Keratinocyte (primary cell): ENCODE data around the gene AARS2. TPM values are rescaled to one million over a fixed set of nuclear protein-coding genes. Genes with fewer than 3 reads are reported as not detected.

ENCODE experiments used
- DNase-seq: peaks from one replicate; pipeline ENCODE4 v3.0.0-alpha.2; 2011; ENCODE audit warnings: low read depth, missing footprints, low spot score
- FAIRE-seq: peaks from 2 replicates; lab custom pipeline; 2011; peaks lifted over from hg19 to GRCh38; lab: Jason Lieb, UNC
- H2AFZ ChIP-seq: 2 replicates; pipeline ENCODE4 v1.6.0; 2012; ENCODE audit warnings: low read length, control low read depth, inconsistent platforms; ENCODE audit not compliant: control insufficient read depth
- H3K27ac ChIP-seq: 2 replicates; pipeline ENCODE4 v1.5.1; 2011; ENCODE audit warnings: low read length; ENCODE audit not compliant: control insufficient read depth, insufficient read depth
- H3K27me3 ChIP-seq: 3 replicates; pipeline ENCODE4 v1.6.0; 2011; ENCODE audit warnings: low read length; ENCODE audit not compliant: control insufficient read depth, insufficient read depth; ENCODE audit errors: extremely low read depth
- H3K36me3 ChIP-seq, 2 experiments: 2 replicates in 1 of 2; 3 replicates in 1 of 2; pipeline ENCODE4 v1.5.1; 2011; ENCODE audit warnings: low read length in 2 of 2, mild to moderate bottlenecking in 1 of 2; ENCODE audit not compliant: control insufficient read depth in 2 of 2, insufficient read depth in 2 of 2; ENCODE audit errors: extremely low read depth in 1 of 2
- H3K4me1 ChIP-seq: 3 replicates; pipeline ENCODE4 v1.5.1; 2011; ENCODE audit warnings: low read length; ENCODE audit not compliant: control insufficient read depth, insufficient read depth; ENCODE audit errors: extremely low read depth
- H3K4me2 ChIP-seq: 3 replicates; pipeline ENCODE4 v1.6.0; 2011; ENCODE audit warnings: low read depth, low read length; ENCODE audit not compliant: control insufficient read depth, insufficient read depth; ENCODE audit errors: extremely low read depth
- H3K4me3 ChIP-seq, 3 experiments: fragments of 200-600 bp in 1 of 3; sonication (generic) in 1 of 3; 2 replicates in 2 of 3; 3 replicates in 1 of 3; pipeline ENCODE4 v1.5.1; 2011 to 2016; ENCODE audit warnings: low read length in 3 of 3, mild to moderate bottlenecking in 3 of 3, control low read depth in 2 of 3, inconsistent platforms in 1 of 3, low read depth in 1 of 3, mixed read lengths in 1 of 3, mixed run types in 1 of 3, moderate library complexity in 1 of 3; ENCODE audit not compliant: control insufficient read depth in 2 of 3, insufficient read depth in 2 of 3; ENCODE audit errors: extremely low read depth in 1 of 3
- H3K79me2 ChIP-seq: 2 replicates; pipeline ENCODE4 v1.6.0; 2012; ENCODE audit warnings: low read length; ENCODE audit not compliant: control insufficient read depth, insufficient read depth
- H3K9ac ChIP-seq: 3 replicates; pipeline ENCODE4 v1.6.0; 2011; ENCODE audit warnings: low read length; ENCODE audit not compliant: control insufficient read depth, insufficient read depth; ENCODE audit errors: extremely low read depth
- H3K9me1 ChIP-seq: 3 replicates; pipeline ENCODE4 v1.6.0; 2011; ENCODE audit warnings: low read length; ENCODE audit not compliant: control insufficient read depth, insufficient read depth; ENCODE audit errors: extremely low read depth
- H3K9me3 ChIP-seq: 2 replicates; pipeline ENCODE4 v1.5.1; 2012; ENCODE audit warnings: low read depth, low read length; ENCODE audit not compliant: control insufficient read depth
- H4K20me1 ChIP-seq: 3 replicates; pipeline ENCODE4 v1.6.0; 2011; ENCODE audit warnings: low read length; ENCODE audit not compliant: control insufficient read depth, insufficient read depth; ENCODE audit errors: extremely low read depth
- EZH2 ChIP-seq: IDR thresholded peaks from one replicate; pipeline ENCODE4 v1.6.1; 2012; ENCODE audit warnings: inconsistent platforms, mild to moderate bottlenecking, low read length, moderate library complexity
- dilution Hi-C: fragments of 300-500 bp; cut with MboI; formaldehyde crosslinking; loops from one replicate; pipeline ENCODE4 v1.7.0; 2020; ENCODE audit warnings: low sequenced_read_pairs; ENCODE audit not compliant: extremely low pct_ligation_motif_present
- polyA plus RNA-seq, 5 experiments: library from polyadenylated mRNA; depleted of rRNA in 3 of 5; stranded (reverse) in 3 of 5; stranded (forward) in 1 of 5; unstranded in 1 of 5; fragments of >200 nt; gene quantifications; 1 replicate in 1 of 5; 2 replicates in 3 of 5; 3 replicates in 1 of 5; pipeline versions ENCODE4 v1.2.1 to v1.2.3, GENCODE V29; 2011 to 2012; ENCODE audit warnings: missing spikeins in 2 of 5, low read depth in 1 of 5, low replicate concordance in 1 of 5
- TF ChIP-seq, protein P1 (sequence below), 3 experiments: IDR thresholded peaks in 1 of 3; conservative IDR thresholded peaks in 1 of 3; optimal IDR thresholded peaks in 1 of 3; 2 replicates in 2 of 3; 3 replicates in 1 of 3; pipeline versions ENCODE3 to v1.5.1; 2011; ENCODE audit warnings: low read length in 3 of 3, mild to moderate bottlenecking in 3 of 3, moderate library complexity in 2 of 3, control low read depth in 1 of 3, inconsistent platforms in 1 of 3; ENCODE audit not compliant: insufficient read depth in 2 of 3; ENCODE audit errors: extremely low read depth in 1 of 3

The AARS2 gene
- polyA plus RNA-seq, 1 donor (not counting 4 experiments of a cell fraction or from before 2014, with no cell fraction given): 5.8 TPM

DNA sequence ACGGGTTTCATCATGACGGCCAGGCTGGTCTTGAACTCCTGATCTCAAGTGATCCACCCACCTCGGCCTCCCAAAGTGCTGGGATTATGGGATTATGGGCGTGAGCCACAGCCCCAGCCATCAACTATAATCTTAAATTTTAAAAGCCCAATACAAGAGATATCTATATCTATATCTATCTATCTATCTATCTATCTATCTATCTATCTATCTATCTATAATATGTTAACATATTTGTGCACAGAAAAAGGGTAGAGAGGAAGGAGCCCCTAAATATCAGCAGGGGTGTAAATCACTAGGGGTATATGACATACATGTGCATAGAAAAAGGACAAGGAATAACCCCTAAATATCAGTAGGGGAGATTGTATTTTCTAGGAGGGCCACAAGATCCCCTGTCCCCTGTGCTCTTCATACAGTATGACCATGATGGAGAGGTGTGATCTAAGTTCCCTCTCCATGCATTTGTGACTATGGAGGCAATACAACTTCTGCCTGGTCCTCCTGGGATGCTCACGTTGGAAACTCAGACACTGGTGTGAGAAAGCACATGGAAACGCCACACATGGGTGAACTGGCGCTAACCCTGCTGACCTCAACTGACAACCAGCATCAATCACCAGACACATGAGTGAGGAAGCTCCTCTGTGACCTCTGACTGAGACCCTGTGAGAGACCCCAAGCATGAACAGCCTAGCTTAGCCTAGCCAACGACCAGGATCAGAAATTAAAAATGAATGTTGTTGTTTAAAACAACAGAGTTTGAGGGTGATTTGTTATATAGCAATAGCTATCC is 28.1 kb upstream of the AARS2 start:
- no peaks in the 10 kb centered on the region for H4K20me1 ChIP-seq
- DNase-seq: no peak
- H3K27ac ChIP-seq: no peak overlapping the region
- H2AFZ ChIP-seq: no peak overlapping the region
- peaks cover 42% of the 10 kb centered on the region for H3K27me3 ChIP-seq
- no peaks in the 10 kb centered on the region for H3K4me1 ChIP-seq
- H3K36me3 ChIP-seq: no peaks in the 10 kb centered on the region
- H3K9me1 ChIP-seq: no peaks in the 10 kb centered on the region
- no peaks in the 10 kb centered on the region for H3K9me3 ChIP-seq
- H3K4me2 ChIP-seq: no peak overlapping the region
- no peak overlapping the region for H3K4me3 ChIP-seq
- FAIRE-seq: no peak
- TF ChIP-seq, protein P1, sequence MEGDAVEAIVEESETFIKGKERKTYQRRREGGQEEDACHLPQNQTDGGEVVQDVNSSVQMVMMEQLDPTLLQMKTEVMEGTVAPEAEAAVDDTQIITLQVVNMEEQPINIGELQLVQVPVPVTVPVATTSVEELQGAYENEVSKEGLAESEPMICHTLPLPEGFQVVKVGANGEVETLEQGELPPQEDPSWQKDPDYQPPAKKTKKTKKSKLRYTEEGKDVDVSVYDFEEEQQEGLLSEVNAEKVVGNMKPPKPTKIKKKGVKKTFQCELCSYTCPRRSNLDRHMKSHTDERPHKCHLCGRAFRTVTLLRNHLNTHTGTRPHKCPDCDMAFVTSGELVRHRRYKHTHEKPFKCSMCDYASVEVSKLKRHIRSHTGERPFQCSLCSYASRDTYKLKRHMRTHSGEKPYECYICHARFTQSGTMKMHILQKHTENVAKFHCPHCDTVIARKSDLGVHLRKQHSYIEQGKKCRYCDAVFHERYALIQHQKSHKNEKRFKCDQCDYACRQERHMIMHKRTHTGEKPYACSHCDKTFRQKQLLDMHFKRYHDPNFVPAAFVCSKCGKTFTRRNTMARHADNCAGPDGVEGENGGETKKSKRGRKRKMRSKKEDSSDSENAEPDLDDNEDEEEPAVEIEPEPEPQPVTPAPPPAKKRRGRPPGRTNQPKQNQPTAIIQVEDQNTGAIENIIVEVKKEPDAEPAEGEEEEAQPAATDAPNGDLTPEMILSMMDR (optimal IDR thresholded peaks at IDR 0.05 in 1 of 3, IDR thresholded peaks at IDR 0.05 in 1 of 3, conservative IDR thresholded peaks at IDR 0.05 in 1 of 3; ENCODE audit: extremely low read depth in 1 of 3, insufficient read depth in 2 of 3, low read length in 3 of 3): no peak
- no peak for TF ChIP-seq EZH2
- no peak overlapping the region for H3K9ac ChIP-seq
- H3K79me2 ChIP-seq: no peaks in the 10 kb centered on the region
- dilution Hi-C loops: no loop called here

DNA sequence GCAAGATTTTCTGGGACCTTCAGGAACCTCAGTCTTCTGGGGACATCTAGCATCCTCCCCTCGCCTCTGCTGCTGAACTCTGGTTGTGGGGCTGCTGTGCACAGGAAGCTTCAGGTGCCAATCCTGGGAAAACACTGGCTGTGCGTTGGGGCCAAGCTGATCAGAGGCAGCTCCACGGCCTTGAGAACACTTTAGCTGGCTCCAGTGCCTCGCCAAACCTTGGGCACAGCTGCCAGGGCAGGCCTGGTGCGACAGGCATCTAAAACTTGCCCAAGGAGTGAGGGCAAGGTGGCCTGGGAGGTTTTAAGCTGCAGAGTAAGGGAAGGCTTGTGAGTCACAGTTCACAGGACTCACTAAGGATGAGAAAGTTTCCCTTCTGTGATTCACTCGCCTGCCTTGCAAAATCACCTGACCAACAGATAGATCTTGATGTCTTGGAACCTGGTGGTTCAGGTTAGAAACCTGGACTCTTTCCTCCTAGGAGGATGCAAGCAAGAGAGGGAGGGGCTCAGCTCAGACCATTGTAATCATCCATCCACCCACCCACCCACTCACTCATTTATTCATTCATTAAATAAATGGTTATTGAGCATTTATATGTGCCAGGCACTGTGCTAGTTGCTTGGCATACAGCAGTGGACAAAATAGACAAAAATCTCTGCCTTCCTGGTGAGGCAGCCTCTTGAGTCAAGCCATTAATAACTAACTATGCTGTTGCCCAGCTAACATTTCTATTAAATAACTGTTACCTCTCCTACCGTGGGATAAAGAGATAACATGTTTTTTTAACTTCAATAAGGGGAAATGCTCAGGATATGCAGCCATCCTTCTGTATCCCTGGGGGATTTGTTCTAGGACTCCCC is 26.8 kb upstream of the AARS2 start:
- DNase-seq (peak; percentile 35), FAIRE-seq (peak; percentile 62)
- no peaks in the 10 kb centered on the region for H3K36me3 ChIP-seq
- H4K20me1 ChIP-seq: no peaks in the 10 kb centered on the region
- no peak overlapping the region for H2AFZ ChIP-seq
- H3K9me3 ChIP-seq: no peaks in the 10 kb centered on the region
- no peaks in the 10 kb centered on the region for H3K79me2 ChIP-seq
- H3K9me1 ChIP-seq: no peaks in the 10 kb centered on the region
- TF ChIP-seq, protein P1 (optimal IDR thresholded peaks at IDR 0.05 in 1 of 3, IDR thresholded peaks at IDR 0.05 in 1 of 3, conservative IDR thresholded peaks at IDR 0.05 in 1 of 3; ENCODE audit: extremely low read depth in 1 of 3, insufficient read depth in 2 of 3, low read length in 3 of 3): no peak
- TF ChIP-seq EZH2: no peak
- H3K4me2 ChIP-seq: no peak overlapping the region
- no peak overlapping the region for H3K9ac ChIP-seq
- dilution Hi-C loops: no loop called here
- no peaks in the 10 kb centered on the region for H3K4me1 ChIP-seq
- no peak overlapping the region for H3K27ac ChIP-seq
- H3K27me3 ChIP-seq: peaks cover 38% of the 10 kb centered on the region
- no peak overlapping the region for H3K4me3 ChIP-seq
